Right lung (tissue), 5 donors: ENCODE measurements around the gene GIT2. TPM values are rescaled to one million over a fixed set of nuclear protein-coding genes. Genes with fewer than 3 reads are reported as not detected.
A peak's percentile ranks its signal among the peaks of the same experiment; 100 is the strongest.
"Not testable (repeated sequence)": the region's sequence is repeated elsewhere in the genome, so short reads cannot be mapped to it uniquely, and the experiment has no call there.

Experiments
- DNase-seq, 2 donors: peaks; one replicate each; pipeline ENCODE4 v3.0.0-alpha.2; 2013
- polyA plus RNA-seq, 5 donors: library from polyadenylated mRNA; unstranded; fragments of 120-200 nt; gene quantifications; one replicate each; pipeline versions ENCODE4 v1.2.1 to v1.2.3, GENCODE V29; 2013; ENCODE audit warnings: inconsistent platforms in 1 of 5, low replicate concordance in 1 of 5; ENCODE audit not compliant: insufficient read length in 5 of 5, insufficient read depth in 1 of 5

GIT2 gene
- polyA plus RNA-seq, 5 donors = 41.8 to 58.1 (median 54.7) TPM

DNA sequence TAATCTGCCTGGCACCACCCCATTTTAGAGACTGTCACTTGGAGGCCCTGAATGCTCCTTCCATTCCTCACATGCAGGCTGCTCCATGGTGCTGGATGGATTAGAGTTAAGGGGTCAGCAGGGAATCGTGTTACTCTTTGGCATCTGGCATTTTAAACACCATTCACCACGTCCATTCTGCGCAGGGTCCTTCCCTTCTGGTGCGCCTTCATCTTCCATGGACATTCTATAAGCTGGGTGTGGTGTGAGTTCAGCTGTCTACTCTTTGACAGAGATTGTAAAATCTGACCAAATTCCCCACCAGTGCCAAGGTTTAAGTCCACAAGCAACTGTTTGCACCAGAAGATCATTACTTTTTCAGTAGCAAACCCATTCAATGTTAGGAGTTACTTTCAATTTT lies 47.8 kb downstream of the GIT2 start:
- no peak for DNase-seq

DNA sequence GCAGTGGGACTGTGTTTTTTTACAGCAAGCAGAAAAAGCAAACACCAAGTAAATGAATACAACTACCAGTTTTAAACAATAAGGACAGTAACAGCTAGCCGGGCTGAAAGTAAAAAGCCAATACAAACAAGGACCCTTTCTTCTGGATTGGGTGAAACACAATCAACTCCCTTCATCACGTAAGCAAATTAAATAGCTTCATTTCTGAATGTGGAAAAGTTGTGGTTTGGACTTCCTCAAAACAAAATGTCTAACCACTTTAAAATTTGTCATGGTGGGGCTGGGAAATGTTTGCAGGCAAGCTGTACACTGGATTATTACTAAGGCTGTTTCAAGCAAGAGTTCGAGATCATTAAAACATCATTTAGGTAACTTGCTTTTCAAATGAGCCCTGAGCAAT lies 48.6 kb downstream of the GIT2 start:
- no peak for DNase-seq

DNA sequence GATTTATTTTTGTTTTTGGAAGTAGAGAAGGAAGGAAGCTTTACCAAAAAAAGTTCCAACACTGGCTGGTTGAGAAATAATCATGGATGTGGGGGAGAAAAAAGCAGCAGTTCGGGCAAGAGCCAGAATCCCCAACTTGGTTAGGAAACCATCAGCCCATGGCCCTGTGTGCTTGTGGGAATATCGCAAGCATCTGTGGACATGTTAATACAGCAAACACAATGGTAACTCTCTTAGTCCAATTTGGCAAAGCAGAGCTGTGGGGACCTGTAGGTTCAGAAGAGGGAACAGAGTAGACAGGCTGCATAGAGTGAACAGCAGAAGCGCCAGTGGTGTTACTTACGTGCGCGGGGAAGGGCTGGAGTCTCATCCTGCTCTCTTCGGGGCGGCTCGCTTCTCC lies 49.3 kb downstream of the GIT2 start:
- no peak for DNase-seq

DNA sequence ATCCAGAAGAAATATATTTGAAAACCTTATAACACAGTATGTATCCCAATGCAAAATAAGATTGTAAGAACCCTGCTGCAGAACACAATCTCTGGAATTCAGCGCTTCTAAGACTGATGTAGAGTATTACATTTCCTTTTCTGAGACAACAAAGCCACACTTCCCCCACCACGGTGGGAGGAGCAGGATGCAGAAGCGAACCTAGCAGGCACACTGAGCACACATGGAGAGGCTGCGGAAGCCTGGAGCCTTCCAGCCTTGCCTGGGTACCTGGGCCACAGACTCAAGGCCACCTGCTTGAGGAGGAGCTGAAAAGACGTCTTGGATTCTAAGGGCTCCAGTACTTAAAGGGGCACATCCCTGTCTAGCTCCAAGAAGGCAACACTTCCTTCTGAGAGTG lies 49.7 kb downstream of the GIT2 start:
- no peak for DNase-seq

DNA sequence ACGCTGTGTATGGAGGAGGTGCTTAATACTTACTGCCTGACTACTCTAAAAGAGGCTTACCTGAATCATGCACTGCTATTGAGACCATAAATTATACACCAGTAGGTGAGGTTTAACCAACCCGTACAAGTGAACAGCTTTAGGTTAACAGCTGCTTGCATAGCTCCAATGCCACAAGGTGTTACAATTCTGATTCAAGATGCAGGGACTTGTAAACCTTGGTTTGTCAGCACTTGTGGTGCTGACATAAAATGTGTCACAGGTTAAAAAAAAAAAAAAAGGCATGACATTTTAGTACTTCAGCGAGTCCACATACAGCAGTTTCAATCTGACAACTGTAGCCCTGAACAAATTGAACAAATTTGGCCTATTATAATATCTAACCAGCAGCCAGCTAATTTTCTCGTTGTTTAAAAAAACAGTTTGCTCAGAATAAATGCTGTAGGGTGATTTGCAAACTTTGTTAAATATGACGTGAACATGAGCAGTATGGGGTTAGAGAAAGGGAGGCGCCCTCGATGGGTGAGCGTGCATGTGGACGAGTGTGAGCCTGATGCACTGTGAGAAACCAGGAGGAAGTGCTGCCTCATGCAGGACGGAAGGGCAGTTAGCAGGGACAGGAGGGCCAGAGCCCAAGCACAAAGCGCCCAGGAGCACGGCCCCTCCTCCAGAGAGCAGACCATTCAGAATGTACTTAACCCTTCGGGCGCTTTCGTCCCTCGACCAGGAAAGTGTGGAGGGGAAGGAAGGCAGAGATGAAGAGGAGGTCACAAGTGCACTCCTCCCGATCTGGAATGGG lies 51.4 kb downstream of the GIT2 start:
- no peak for DNase-seq

DNA sequence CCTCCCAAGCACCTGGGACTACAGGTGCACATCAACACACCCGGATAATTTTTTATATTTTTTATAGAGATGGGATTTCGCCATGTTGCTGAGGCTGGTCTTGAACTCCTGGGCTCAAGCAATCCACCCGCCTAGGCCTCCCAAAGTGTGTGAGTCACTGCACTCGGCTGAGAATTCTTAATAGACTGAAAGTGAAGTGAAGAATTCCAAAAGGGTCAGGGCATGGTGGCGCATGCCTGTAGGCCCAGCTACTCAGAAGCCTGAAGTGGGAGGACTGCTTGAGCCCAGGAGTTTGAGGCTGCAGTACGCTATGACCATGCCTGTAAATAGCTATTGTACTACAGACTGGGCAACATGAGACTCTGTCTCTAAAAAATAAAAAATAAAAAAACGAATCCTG lies 52.4 kb downstream of the GIT2 start:
- no peak for DNase-seq

DNA sequence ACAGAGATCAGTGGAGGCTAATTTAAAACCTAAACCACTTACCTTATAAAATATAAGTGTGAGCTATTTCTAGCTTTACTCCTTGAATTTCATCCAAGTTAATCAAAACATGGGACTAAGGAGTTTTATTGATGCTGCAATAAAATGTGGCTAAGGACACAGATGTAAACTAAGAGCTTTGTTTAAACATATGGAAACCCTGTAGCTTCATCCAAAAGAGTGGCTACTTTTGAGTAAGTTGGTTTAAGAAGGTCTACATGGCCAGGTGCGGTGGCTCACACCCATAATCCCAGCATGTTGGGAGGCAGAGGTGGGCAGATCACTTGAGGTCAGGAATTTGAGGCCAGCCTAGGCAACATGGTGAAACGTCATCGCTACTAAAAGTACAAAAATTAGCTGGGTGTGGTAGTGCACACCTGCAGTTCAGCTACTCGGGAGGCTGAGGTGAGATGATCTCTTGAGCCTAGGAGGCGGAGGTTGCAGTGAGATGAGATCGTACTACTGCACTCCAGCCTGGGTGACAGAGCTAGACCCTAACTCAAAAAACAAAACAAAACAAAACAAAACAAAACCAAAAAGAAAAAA lies 55.7 kb downstream of the GIT2 start:
- no peak for DNase-seq

DNA sequence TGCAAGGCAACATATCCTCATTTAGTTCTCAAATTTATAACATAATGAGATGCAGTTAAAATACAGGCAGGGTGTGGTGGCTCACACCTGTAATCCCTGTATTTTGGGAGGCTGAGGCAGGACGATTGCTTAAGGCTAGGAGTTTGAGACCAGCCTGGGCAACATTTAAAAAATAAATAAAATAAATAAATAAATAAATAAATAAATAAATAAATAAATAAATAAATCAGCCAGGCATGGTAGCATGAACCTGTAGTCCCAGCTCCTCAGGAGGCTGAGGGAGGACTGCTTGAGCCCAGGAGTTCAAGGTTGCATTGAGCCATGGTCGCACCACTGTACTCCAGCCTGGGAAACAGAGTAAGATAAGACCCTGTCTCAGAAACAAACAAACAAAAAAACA lies 56.7 kb downstream of the GIT2 start:
- DNase-seq = no peak

DNA sequence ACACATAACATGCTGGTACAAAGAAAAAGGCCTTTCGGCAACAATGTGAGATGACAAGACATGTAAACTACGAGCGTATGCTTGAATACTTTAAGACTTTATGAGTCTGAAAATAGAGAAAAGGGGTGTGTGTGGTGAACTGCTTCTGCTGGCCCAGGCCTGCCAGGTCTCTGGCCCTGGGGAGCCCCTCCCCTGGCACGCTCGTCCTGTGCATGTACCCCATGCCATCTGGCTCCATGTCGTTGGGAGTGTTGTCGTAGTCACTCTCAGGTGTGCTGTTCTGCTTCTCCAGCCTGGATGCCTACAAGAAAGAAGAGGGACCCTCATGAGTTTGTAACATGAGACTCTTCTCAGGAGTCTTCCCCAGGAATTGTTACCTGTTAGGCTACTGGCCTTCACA lies 57.2 kb downstream of the GIT2 start:
- DNase-seq = no peak

DNA sequence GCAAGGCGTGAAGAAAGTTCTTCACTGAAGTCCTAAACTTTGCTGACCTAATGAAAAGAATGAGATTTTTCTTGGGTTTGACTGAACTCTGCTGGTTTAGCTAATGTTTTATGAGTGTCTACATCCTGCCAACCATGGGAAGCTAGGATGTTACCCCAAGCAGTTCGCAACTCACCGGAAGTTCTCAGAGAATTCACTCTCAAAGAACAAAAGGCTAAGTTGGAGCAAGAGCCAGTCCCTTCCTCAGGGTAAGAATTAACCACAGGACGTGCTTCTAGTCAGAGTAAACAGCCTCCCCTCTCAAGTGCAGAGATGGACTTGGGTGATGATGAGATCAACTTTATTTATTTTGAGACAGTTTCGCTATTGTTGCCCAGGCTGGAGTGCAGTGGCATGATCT lies 58.8 kb downstream of the GIT2 start:
- no peak for DNase-seq

DNA sequence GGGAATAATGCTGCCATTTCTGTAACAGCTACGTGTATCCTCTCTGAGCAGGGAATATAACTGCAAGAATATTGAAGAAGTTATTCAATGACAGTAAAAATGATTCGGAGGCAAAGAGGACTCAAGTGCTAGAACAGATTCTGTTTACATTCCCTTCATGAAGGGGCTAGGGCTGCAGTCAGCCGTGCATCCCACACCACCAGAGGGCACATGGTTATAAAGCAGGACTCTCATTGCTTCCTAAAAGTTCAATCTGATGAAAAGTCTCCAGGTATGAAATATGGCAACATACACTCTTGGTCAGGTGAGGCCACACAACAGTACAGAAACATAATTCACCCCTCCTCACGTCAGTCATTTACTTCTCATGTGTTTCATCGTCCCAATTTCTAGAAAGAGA lies 62.1 kb downstream of the GIT2 start:
- no peak for DNase-seq

DNA sequence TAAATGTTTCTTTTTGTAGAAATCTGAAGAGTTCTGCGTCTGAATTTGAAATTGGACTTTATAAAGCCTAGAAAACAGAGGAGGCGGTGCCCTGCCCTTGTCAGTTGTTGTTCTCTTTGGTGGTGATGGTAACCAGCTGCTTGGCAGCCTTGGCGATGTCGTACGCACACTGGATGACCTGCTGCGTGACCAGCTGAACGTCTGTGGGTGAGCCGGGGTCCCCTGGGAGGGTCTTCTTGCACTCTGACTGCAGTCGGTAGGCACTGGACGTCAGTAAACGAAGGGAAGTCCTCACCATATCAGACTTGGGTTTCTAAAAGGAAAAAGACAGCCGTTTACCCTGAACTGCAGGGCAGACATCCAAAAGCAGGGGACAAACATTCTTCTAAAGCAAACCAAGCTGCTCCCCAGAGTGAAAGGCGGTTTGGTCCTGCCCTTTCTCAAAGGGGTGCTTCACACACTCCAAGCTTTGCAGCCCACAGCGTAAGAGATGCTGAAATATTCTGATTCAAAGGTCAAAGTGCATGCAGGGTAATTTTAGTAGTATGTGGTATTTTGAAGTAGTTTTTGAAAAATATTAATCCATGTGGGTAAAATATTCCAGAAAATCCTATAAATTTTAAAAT lies 63.2 kb downstream of the GIT2 start:
- peak; percentile 45 to 57 for DNase-seq

DNA sequence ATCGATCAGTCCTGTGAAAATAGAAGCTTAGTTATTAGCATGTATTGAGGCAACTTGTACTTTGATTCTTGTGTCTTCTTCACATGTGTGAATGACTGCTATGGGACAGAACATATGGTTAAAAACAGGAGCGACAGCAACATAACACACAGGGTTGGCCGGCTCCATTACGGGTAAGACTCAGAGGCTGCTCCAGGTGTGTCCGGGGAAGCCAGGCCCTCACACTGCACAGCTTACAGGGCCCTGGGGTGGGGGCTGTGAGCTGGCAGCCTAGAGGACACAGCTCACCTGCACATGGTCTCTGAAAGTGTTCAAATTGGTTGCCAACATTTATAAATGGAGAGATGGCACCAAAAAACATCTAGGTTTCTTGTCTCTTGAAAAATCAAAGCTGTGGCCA lies 65.0 kb downstream of the GIT2 start:
- no peak for DNase-seq

DNA sequence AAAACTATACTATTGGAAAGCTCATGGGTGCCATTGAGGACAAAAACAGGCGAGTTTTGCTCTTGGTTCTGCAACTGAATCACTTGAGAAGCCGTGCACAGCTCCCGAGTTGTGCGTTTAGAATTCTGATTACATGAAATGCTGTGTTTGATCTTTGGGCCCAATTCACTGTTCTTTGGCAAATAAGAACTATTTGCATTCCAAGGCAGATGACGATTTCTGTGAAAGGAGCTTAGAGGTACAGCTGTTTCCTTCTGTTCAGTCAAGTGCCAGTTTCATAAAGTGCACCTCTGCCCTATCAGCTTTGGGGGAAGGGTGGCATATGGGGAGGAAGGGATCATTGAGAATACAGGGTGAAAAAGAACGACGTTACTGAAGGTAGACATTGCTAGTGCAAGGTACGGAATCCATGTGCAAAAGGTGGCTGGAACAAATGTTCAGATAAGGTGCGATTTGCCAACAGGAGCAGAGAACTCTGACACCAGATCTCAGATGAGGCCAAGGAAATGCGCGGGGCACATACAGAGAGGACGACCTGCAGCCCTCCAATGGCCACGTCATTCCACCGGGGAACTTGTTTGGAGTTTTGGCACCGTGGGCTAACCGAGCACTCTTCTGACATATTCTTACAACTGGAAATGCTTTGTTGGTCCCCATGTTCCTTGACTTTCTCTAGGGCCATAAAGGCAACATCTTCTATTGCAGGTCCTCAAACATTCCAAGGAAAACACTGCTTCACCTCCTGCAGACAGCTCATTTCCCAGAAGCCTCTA lies 66.0 kb downstream of the GIT2 start:
- DNase-seq = no peak

DNA sequence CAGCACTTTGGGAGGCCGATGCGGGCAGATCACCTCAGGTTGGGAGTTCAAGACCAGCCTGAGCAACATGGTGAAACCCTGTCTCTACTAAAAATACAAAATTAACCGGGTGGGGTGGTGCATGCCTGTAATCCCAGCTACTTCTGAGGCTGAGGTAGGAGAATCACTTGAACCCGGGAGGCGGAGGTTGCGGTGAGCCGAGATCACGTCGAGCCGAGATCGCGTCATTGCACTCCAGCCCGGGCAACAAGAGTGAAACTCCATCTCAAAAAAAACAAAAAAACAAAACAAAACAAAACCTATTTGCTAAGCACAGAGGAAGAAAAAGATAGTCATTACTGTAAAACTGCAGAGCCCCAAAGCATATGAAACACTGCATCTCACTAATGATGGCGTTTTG lies 66.8 kb downstream of the GIT2 start:
- not testable (repeated sequence) for DNase-seq

DNA sequence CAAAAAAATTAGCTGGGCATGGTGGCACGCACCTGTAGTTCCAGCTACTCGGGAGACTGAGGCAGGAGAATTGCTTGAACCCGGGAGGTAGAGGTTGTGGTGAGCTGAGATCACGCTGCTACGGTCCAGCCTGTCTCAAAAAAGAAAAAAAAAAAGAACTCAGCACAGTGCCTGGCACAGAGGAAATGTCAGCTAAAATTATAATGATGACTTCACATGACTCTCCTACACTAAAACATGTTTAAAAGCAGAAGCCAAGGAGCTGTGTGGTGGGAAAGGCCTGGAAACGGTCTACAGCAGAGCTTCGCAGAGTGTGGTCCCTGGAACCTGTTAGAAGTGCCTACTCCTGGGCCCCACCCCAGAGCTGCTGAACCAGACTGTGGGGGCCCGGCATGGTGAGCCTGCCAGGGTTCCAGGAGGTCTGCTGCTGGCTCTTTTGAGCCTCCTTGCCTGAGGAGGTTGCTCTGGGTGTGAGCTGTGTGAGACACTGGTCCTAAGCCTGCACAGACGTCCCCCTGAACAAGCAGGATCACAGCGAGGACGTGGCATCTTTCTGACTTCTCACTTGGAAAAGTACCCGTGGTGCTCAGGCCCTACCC lies 68.0 kb downstream of the GIT2 start:
- DNase-seq = no peak

DNA sequence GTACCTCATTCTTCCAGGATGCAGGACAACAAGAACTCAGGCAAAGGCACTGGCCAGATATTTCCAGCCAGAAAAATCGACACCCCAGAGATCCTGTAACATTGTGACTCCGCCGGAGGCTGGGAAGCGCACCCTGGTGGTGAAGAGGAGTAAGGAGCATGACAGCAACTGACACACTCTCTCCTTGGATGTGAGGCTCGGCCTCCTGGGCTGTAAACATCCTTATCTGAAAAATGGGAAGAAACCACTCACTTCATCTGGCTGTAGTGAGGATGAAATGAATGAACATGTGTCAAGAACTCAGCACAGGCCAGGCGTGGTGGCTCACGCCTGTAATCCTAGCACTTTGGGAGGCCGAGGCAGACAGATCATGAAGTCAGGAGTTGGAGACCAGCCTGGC lies 68.5 kb downstream of the GIT2 start:
- no peak for DNase-seq

DNA sequence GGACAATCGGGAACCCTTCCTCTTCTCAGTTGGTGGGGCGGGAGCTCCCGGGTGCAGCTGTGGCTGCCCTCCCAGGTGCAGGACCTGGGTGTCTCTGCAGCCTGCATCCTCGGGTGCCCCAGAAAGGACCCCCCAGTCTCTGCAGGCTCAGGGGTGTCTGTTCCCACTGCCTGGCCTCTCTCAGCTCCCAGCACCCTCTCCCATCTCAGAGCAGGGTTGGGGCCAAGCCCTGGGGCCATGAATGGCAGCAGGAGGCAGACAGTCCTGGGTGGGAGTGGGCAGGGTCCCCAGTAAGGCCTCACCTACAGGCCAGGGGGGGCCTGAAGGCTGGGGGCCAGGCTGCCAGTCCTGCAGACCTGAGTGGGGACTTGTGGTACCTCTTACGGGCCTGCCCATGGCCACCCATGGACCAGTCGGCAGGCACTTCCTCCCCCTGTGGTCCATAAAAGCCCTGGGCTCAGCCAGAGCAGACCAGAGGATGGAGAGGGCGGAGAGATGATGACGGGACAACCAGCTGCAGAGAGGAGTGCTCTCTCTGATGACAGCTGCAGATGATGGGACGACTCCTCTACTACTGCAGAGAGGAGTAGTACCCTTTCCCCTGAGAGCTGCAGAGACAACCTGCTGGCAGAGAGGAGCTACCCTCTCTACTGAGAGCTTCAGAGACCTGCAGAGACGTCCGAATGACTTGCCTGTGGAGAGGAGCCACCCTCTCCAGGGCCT lies 69.5 kb downstream of the GIT2 start:
- DNase-seq = no peak

DNA sequence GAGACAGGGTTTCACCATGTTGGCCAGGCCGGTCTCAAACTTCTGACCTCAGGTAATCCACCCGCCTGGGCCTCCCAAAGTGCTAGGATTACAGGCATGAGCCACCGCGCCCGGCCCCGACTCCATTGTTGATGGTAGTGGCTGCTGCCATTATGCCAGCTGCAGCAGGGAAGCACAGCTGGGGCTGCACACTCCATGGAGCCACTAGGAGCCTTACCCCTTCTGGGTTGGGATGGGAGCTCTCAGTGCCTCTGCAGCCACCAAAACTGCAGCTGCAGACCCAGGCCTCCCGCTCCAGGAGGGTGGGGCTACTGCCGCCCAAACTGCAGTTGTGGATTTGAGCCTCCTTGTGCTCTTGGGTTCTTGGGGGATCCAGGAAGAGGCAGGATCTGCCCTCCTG lies 70.2 kb downstream of the GIT2 start:
- DNase-seq = no peak

DNA sequence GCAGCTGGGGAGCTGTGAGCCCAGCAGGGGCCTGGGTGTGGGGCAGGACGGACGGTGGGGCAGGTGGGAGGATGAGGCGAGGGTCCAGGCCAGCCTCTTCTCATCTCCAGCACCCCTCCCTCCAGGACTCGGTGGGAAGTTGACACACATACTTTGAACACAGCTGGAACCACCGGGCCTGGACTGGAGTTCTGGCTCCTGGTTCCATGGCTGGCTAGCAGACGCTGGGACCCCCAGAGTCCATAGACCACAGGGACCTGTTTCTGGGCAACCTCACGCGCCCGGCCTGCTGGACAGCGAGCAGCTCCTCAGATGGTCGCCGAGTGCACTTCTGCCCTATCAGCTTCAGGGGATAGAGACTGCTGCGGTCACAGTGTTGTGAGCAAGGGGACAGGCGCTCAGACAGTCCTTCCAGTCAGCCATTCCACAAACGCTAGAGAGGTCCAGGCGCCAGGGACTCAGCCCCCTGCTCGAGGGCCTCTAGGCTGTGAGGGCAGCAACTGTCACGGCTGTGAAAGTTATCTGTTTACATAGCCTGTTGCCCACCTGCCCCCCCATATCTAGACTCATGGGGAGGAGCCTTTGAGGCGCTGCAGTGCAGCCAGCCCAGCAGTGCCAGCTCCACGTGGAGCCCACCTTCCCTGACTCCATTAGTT lies 70.9 kb downstream of the GIT2 start:
- no peak for DNase-seq
